Left colon (tissue), 2 donors: ENCODE data around the gene FNDC3B. TPM values are rescaled to one million over a fixed set of nuclear protein-coding genes. Genes with fewer than 3 reads are reported as not detected.

Experiments
- ATAC-seq: fragments of 200-7000 bp; cut with Tn5 transposase; one replicate; pipeline ENCODE4 v1.9.1; 2020; ENCODE audit warnings: mild to moderate bottlenecking, moderate library complexity
- DNase-seq, 2 donors: peaks; one replicate each; pipeline ENCODE4 v3.0.0-alpha.2; 2020
- intact Hi-C, 2 donors: fragments of 100-400 bp; cut with DNase I in 1 of 2; cut with micrococcal nuclease in 1 of 2; formaldehyde crosslinking; loops; one replicate each; pipeline versions ENCODE4 v1.11.2 to v1.14.0; 2022; cut with DNase I, micrococcal nuclease
- total RNA-seq, 2 donors: library from RNA; stranded (reverse); fragmentation: NEBNext Ultra II Directional; extraction: Animal tissue kit (Norgen Biotek cat#: 25700); gene quantifications; one replicate each; pipeline ENCODE4 v1.2.1, GENCODE V29; 2021
- donor health status: DM: no; HTN: no; CAD: no.
- donor health status: DM: yes; HTN: yes; CAD: no.

FNDC3B gene
- total RNA-seq, 2 donors from 2014 or later, result 100 to 113 TPM

DNA sequence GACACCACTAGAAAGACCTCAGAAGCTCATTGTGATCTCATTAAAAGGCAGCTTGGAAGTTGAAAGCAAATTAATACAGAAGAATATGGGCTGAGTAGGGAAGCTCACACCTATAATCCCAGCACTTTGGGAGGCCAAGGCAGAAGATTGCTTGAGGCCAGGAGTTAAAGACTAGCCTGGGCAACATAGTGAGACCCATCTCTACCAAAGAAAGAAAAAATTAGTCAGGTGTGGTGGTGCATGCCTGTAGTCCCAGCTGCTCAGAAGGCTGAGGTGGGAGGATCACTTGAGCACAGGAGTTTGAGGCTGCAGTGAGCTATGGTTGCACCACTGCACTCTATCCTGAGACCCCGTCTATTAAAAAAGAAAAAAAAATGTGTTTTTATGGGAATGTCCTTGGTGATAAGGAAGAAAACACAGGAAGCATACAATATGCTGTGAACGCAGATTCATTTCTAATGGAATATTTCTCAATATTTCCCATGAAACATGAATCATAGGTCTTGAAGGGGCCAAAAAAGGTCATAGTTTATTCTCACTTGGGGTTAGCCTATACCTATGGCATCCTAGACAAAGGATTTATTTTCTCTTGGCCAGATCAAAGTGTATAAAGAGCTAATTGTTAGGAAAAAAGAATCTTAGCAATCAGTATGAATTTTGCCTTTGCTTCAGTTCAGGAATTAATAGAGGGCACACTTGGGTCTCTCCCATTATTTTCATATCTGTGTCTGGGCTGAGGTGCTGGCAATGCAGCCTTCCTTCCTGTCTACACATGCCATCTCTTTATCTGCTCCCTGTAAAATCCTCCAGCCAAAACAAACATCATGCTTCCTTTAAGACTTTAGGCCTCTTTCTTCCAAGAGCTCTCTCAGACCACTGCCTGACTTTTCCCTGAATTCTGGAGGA is 98.2 kb downstream of the FNDC3B start:
- ATAC-seq (no peak), DNase-seq (no peak)
- intact Hi-C loops, result no loop called here

GRCh38 chr3:172138193-172138537 is 98.8 kb downstream of the FNDC3B start:
- intact Hi-C loops, result no loop called here
- no peak for DNase-seq
- no peak for ATAC-seq

- ATAC-seq (peak; percentile 30), DNase-seq (peak; percentile 57 to 70)
- intact Hi-C loops, result no loop called here
Measured at GRCh38 chr3:172138792-172139507, 99.6 kb downstream of the FNDC3B start.

DNA sequence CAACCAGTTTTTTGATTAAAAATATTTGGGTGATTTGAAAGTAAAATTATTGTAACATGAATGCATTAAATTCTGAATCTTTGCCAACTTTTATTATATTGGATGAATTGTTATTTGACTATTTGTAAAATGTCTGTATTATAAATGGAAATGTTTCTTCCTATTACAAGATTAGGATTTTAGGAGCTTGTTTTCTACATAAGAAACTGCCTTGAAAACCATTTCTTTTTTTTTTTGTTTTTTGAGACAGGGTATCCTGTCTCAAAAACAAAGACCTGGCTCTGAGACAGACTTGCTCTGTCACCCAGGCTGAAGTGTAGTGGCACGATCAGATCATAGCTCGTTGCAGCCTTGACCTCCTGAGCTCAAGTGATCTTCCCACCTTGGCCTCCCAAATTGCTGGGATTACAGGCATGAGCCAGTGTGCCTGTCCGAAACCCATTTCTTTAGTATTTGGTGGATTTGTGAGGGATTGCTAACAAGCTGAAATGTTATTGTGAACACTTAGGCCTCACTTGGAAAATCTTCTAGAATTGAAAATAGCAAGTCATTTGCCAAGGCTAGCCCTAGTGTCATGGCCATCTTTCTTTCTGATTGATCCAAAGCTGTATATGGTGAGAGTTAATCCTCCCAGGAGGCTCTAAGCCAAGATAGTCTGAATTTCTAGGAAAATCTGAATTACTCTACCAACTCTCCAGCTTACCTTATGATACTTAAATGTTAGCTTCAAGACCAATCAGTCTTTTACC is 100.3 kb downstream of the FNDC3B start:
- ATAC-seq, result no peak
- no peak for DNase-seq
- intact Hi-C loops, result no loop called here

DNA sequence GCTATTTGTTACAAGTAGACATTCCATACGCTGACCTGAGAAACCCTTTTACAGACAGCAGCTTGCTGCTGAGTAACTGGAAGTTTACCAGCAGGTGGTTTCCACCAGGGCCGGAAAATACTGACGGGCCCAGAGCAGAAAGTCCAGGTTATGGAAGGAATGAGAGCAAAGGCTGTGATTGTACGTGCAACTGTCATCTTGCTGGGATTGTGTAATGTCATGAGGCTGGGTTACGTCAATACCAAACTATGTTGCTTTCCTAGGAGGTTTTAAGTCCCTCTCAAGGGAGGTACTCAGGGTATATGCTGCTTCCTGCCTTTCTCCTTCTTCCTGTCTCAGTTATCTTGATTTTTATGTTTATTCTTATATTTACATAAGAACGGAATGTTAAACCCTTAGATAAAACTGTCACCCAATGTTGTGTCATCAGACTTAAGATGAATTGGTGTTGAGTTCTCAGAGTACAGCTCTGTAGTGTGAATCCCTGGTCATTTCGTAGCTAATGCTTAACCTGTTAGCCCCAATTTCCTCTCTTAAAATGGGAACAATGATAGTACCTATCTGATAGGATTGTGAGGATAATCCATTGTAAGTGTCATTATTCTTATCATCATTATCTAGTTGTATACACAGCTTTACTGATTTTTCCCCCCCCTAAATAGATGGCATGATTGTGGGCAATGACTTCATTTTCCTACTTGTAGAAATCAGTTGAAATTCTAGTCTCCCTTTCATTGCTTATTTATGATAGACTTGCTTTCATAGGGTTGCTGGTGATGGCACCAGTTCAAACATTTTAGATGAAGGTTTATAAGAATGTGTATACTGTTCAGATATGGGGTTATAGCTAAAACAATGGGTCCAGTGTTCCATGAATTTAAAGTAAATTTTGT is 101.4 kb downstream of the FNDC3B start:
- peak; percentile 43 to 72 for DNase-seq
- ATAC-seq, result peak; percentile 83
- intact Hi-C loops, result no loop called here

- peak; percentile 59 for ATAC-seq
- no peak for DNase-seq
- intact Hi-C loops, result no loop called here
Measured at GRCh38 chr3:172142051-172142863, 102.9 kb downstream of the FNDC3B start.

DNA sequence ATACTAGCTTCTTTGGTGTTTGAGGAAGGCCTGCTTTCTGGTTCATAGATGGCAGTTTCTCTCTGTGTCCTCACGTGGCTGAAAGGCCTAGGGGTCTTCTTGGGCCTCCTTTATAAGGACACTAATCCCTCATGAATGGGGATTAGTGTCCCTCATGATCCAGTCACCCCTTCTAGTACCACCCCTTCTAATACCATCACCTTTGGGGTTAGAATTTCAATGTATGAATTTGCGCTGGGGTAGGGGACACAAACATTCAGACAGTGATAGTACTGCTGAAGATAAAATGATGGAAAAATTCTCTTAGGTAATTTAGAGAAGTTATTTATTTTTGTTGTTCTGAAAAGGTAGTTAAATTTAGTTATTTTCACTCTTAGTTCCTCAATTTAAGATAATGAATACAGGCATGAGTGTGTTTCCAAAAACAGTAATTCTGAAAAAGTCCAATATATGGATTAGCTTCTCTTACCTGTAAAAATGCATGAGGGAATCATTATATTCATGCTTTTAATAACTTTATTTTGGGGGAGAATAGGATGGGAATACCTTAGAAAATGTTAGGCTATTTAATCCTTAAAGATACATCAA is 103.6 kb downstream of the FNDC3B start:
- intact Hi-C loops, result no loop called here
- DNase-seq (no peak), ATAC-seq (no peak)

- no peak for ATAC-seq
- intact Hi-C loops, result no loop called here
- no peak for DNase-seq
Measured at GRCh38 chr3:172143739-172144497, 104.5 kb downstream of the FNDC3B start.

GRCh38 chr3:172144601-172145000 is 105.2 kb downstream of the FNDC3B start:
- DNase-seq (no peak), ATAC-seq (no peak)
- intact Hi-C loops, result no loop called here

DNA sequence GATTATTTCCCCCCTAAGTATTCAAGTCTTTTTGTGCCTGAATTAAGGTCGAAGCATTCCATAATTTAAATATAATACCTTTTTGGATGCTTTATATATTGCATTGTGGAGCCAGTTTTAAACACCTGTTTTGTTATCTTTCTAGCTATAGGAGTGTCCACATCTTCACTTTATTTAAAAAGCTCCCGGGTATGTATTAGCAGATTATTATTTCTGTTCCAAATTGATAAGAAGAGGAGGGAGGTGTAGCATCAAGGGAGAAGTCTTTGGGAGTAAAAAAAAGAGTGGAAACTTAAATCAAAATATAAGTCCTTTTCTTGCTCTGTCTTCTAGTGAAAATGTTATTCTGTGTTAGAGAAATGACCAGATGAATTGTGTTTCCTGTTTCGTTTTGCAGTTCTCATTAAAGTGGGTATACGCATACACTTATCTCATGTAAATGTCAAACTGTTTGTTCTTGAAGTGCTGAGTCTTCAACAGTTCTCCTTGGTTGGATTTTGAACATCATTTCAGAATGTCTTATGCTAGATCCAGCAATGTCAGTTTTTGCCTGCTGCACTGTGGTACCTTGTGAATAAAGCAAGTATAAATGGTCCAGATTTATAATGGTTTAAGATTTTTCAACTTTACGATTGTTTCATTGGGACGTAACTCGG is 105.8 kb downstream of the FNDC3B start:
- ATAC-seq (no peak), DNase-seq (no peak)
- intact Hi-C loops, result no loop called here

GRCh38 chr3:172146349-172146748 is 107.0 kb downstream of the FNDC3B start:
- DNase-seq (no peak), ATAC-seq (no peak)
- intact Hi-C loops, result no loop called here

DNA sequence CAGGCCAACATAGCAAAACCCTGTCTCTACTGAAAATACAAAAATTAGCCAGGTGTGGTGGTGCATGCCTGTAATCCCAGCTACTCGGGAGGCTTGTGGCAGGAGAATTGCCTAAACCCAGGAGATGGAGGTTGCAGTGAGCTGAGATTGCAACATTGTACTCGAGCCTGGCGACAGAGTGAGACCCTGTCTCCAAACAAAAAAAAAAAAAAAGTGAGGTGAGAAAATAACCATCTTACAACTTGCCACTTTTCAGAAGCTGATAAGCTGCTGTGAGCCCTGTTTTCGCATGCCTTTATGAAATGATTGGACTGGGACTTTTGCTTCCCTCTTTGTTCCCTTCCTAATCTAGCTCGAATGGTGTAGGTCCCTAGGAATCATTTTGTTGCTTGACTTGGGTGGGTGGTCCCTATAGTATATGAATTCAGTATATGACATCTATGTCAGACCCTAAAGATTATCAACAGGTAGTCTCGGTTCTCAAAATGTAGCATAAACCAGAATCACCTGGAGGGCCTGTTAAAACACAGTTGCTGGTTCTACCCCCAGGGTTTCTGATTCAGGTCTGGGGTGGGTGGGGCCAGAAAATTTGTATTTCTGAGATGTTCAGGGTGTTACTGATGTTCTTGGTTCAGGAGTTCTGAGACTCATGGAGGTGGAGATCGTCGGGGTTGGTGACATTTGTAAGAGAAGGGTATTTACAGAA is 107.9 kb downstream of the FNDC3B start:
- intact Hi-C loops, result no loop called here
- DNase-seq, result no peak
- no peak for ATAC-seq

DNA sequence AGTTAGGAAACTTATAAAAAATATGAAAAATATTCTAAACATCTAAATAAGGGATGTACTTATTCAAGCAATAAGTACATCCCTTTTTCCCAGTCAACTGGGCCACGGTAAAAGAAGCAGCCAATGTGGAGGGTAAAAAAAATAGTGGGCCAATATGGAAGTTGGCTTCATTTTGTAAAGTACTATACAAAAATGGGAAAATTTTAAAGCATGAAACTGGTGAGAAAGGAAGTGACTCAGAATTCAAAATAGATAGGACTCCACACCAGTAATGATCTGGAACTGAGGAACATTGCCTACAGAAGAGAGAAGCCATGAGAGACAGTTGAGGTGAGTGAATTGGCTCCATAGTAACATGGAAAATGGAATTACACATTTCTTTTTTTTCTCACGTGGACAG is 108.9 kb downstream of the FNDC3B start:
- no peak for DNase-seq
- intact Hi-C loops, result no loop called here
- ATAC-seq, result no peak

DNA sequence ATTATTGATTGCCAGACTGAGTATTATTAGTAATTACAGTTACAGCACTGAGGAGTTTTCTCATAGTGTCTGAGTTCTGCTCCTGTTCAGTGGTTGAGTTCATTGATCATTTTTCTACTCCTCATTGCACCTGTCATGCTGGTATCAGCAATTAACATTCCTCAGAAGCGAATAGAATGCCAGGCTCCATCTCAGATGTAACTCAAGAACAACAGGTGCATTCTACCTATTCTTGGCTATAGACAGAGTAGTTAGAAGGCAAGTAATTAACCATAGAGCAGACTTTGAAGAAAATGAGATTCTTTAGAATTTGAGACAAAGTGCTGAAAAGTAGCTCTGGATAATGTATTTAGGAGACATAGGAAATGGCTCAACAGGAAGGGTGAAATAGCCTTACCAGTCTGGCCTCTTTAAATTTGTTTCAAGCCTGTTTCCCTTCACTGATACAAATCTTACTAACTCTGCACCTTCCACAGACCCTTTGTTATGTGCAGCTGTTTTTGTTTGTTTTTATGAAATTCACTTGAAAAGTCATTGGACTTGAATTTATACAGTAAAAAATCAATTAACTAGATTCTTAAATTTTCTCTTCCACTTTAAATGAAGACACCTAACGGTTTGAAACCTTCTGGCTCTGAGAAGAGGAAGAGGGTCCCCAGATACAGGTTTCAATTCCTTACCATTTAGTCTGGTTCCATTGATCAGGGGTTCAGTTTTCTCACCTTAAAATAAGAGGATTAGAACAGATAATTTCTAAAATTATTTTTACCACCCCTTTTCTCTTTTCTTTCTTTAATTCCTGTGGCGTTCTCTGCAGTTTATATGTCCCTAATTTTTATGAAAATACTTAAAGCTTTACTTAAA is 109.6 kb downstream of the FNDC3B start:
- no peak for ATAC-seq
- intact Hi-C loops, result no loop called here
- DNase-seq, result no peak

GRCh38 chr3:172150268-172150667 is 110.9 kb downstream of the FNDC3B start:
- intact Hi-C loops, result no loop called here
- no peak for DNase-seq
- ATAC-seq, result no peak
